CD4-positive, alpha-beta T cell treated with Interleukin-15 for 4 hours (primary cell): ENCODE data around the gene ADD3.
"Not testable (repeated sequence)": the region's sequence is repeated elsewhere in the genome, so short reads cannot be mapped to it uniquely, and the experiment has no call there.

Source experiments
- DNase-seq: peaks from one replicate; pipeline ENCODE4 v3.0.0-alpha.2; 2020; ENCODE audit warnings: low spot score

Gene ADD3

GRCh38 chr10:110035070-110035921, 27.5 kb downstream of the ADD3 start:
- no peak for DNase-seq

- no peak for DNase-seq
These were observed 28.9 kb downstream of the ADD3 start for GRCh38 chr10:110036640-110037039.

- DNase-seq: no peak
These were observed 31.5 kb downstream of the ADD3 start for GRCh38 chr10:110039254-110039653.

- no peak for DNase-seq
These were observed 32.3 kb downstream of the ADD3 start for GRCh38 chr10:110040108-110040507.

GRCh38 chr10:110040767-110041478, 33.1 kb downstream of the ADD3 start:
- DNase-seq: no peak

GRCh38 chr10:110041479-110041829, 33.7 kb downstream of the ADD3 start:
- DNase-seq: no peak

- no peak for DNase-seq
These were observed 34.4 kb downstream of the ADD3 start for GRCh38 chr10:110042181-110042580.

- DNase-seq: no peak
These were observed 35.1 kb downstream of the ADD3 start for GRCh38 chr10:110042891-110043290.

GRCh38 chr10:110044681-110045080, 36.9 kb downstream of the ADD3 start:
- no peak for DNase-seq

- no peak for DNase-seq
These were observed 38.0 kb downstream of the ADD3 start for GRCh38 chr10:110045772-110046171.

- DNase-seq: not testable (repeated sequence)
These were observed 40.4 kb downstream of the ADD3 start for GRCh38 chr10:110048145-110048544.

GRCh38 chr10:110048781-110049180, 41.0 kb downstream of the ADD3 start:
- DNase-seq: no peak

- DNase-seq: not testable (repeated sequence)
These were observed 42.3 kb downstream of the ADD3 start for GRCh38 chr10:110049889-110050591.

- DNase-seq: no peak
These were observed 43.7 kb downstream of the ADD3 start for GRCh38 chr10:110051487-110051886.

GRCh38 chr10:110052916-110053315, 45.1 kb downstream of the ADD3 start:
- DNase-seq: no peak

GRCh38 chr10:110056822-110057221, 49.0 kb downstream of the ADD3 start:
- no peak for DNase-seq

- no peak for DNase-seq
These were observed 49.7 kb downstream of the ADD3 start for GRCh38 chr10:110057456-110057855.

GRCh38 chr10:110058212-110058611, 50.4 kb downstream of the ADD3 start:
- DNase-seq: no peak

GRCh38 chr10:110059925-110060324, 52.1 kb downstream of the ADD3 start:
- DNase-seq: no peak

- no peak for DNase-seq
These were observed 53.9 kb downstream of the ADD3 start for GRCh38 chr10:110061687-110062086.

- no peak for DNase-seq
These were observed 57.5 kb downstream of the ADD3 start for GRCh38 chr10:110065269-110065668.

GRCh38 chr10:110067960-110068770, 60.4 kb downstream of the ADD3 start:
- DNase-seq: peak; percentile 83
